ENCODE results near the gene ZFX. TPM values are rescaled to one million over a fixed set of nuclear protein-coding genes. Genes with fewer than 3 reads are reported as not detected.

ZFX gene
- 10 to 100 TPM; 28.1 to 34.0 (median 32.9) TPM for total RNA-seq (2021; fragmentation: NEBNext Ultra II Directional; extraction: Animal tissue kit (Norgen Biotek cat#: 25700))
- long read RNA-seq, full-length matches to known transcripts: 1 of 25 reads
- long read RNA-seq, partial matches to known transcripts: 4 of 25 reads
- long read RNA-seq, other reads (novel, unspliced or antisense): 20 of 25 reads

GRCh38 chrX:24149351-24150050 is at the start of gene ZFX:
TSS of gene ZFX (plus strand) at chrX:24149729. CDS start at chrX:24172743, 23,014 bp downstream.
- Mint-ChIP-seq H3K9me3 (no peaks in the 10 kb centered on the region), H3K4me3 (peak within 1 kb of the TSS; percentile 96), H3K27me3 (ENCODE audit: insufficient read depth) (peaks cover 3% of the 10 kb centered on the region; the same call in 1 of the 2 replicates), H3K36me3 (ENCODE audit: low read depth) (peaks cover 13% of the 10 kb centered on the region), H3K27ac (peak within 1 kb of the TSS; percentile 94), H3K4me1 (ENCODE audit: low read depth) (peaks cover 72% of the 10 kb centered on the region)
- TF ChIP-seq, protein P1, sequence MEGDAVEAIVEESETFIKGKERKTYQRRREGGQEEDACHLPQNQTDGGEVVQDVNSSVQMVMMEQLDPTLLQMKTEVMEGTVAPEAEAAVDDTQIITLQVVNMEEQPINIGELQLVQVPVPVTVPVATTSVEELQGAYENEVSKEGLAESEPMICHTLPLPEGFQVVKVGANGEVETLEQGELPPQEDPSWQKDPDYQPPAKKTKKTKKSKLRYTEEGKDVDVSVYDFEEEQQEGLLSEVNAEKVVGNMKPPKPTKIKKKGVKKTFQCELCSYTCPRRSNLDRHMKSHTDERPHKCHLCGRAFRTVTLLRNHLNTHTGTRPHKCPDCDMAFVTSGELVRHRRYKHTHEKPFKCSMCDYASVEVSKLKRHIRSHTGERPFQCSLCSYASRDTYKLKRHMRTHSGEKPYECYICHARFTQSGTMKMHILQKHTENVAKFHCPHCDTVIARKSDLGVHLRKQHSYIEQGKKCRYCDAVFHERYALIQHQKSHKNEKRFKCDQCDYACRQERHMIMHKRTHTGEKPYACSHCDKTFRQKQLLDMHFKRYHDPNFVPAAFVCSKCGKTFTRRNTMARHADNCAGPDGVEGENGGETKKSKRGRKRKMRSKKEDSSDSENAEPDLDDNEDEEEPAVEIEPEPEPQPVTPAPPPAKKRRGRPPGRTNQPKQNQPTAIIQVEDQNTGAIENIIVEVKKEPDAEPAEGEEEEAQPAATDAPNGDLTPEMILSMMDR (IDR thresholded peaks at IDR 0.05): no peak; the same call in 1 of the 2 replicates
- DNase-seq: peak; percentile 39

DNA sequence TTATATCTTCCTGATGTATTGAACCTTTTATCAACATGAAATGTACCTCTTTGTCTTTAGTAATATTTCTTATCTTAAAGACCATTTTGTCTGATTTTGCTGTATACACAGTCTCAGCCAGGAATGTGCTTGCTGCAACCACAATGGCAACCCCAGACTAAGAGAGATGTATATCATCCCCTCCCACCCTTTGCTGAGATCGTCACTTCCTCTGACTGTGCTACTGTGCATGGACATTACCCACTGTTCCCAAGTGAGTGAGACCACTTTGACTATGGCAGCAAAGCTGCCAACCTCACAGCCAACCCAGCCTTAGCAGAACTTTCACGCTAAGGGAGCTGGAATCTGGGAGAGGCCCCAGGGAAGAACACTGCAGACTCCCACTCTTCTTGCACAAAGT is 48.8 kb upstream of the ZFX start:
- H3K27ac Mint-ChIP-seq: peak overlapping the region; percentile 63
- no peaks in the 10 kb centered on the region for H3K9me3 Mint-ChIP-seq
- TF ChIP-seq, protein P1 (IDR thresholded peaks at IDR 0.05): no peak
- no peaks in the 10 kb centered on the region for H3K36me3 Mint-ChIP-seq (ENCODE audit: low read depth)
- H3K4me1 Mint-ChIP-seq (ENCODE audit: low read depth): peaks cover 36% of the 10 kb centered on the region
- H3K4me3 Mint-ChIP-seq: no peak overlapping the region; the same call in 1 of the 2 replicates
- peak; percentile 25 for DNase-seq
- no peaks in the 10 kb centered on the region for H3K27me3 Mint-ChIP-seq (ENCODE audit: insufficient read depth)

- H3K9me3 Mint-ChIP-seq: no peaks in the 10 kb centered on the region
- no peaks in the 10 kb centered on the region for H3K36me3 Mint-ChIP-seq (ENCODE audit: low read depth)
- no peak overlapping the region for H3K27ac Mint-ChIP-seq
- H3K4me3 Mint-ChIP-seq: no peak overlapping the region
- TF ChIP-seq, protein P1 (IDR thresholded peaks at IDR 0.05): no peak
- peaks cover 21% of the 10 kb centered on the region for H3K4me1 Mint-ChIP-seq (ENCODE audit: low read depth)
- DNase-seq: no peak
- no peaks in the 10 kb centered on the region for H3K27me3 Mint-ChIP-seq (ENCODE audit: insufficient read depth)
Measured at GRCh38 chrX:24110069-24110468, 39.5 kb upstream of the ZFX start.

- Mint-ChIP-seq H3K9me3 (no peaks in the 10 kb centered on the region), H3K36me3 (ENCODE audit: low read depth) (no peaks in the 10 kb centered on the region), H3K27ac (peak overlapping the region; percentile 54), H3K27me3 (ENCODE audit: insufficient read depth) (no peaks in the 10 kb centered on the region), H3K4me1 (ENCODE audit: low read depth) (peaks cover 19% of the 10 kb centered on the region), H3K4me3 (no peak overlapping the region; the same call in 1 of the 2 replicates)
- TF ChIP-seq, protein P1 (IDR thresholded peaks at IDR 0.05): no peak
- peak; percentile 20 for DNase-seq
Measured at GRCh38 chrX:24113181-24113580, 36.3 kb upstream of the ZFX start.

DNA sequence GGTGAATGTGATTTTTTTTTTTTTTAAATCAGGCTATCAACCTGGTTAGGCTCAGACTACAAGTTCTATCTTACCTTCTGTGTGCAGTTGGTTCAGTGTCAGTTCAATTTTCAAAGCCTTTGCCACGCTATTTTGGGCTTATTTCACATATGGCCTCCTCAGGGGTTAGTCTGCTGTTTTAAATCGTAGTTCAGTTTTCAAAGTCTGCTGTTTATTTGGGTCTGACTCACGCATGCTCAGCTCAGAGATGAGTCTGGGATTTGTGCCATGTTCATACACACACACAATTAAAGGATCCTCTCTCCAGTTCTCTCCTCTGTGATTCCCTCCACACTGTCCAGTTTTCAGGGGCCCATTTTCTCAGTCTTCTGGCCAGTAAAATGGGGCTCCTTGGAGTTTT is 32.3 kb upstream of the ZFX start:
- H3K36me3 Mint-ChIP-seq (ENCODE audit: low read depth): no peaks in the 10 kb centered on the region
- TF ChIP-seq, protein P1 (IDR thresholded peaks at IDR 0.05): no peak
- DNase-seq: peak; percentile 60
- H3K9me3 Mint-ChIP-seq: no peaks in the 10 kb centered on the region
- H3K27me3 Mint-ChIP-seq (ENCODE audit: insufficient read depth): no peaks in the 10 kb centered on the region
- H3K4me1 Mint-ChIP-seq (ENCODE audit: low read depth): peaks cover 19% of the 10 kb centered on the region
- peak overlapping the region; percentile 69 for H3K27ac Mint-ChIP-seq
- H3K4me3 Mint-ChIP-seq: peak overlapping the region; percentile 77
